Measurements from ENCODE around the gene HSDL1.

The HSDL1 gene

GRCh38 chr16:84132527-84133285, 12.3 kb downstream of the HSDL1 start:
- no peak overlapping the region for H3K9ac ChIP-seq (ENCODE audit: low read length)
- no peaks in the 10 kb centered on the region for H3K79me2 ChIP-seq (ENCODE audit: low read length)
- H3K36me3 ChIP-seq (replicated peaks; ENCODE audit: low read depth, low read length), result peaks cover 2% of the 10 kb centered on the region
- 0 out of 2 replicates have a peak, but pooled peaks cover 4% of the 10 kb centered on the region for H4K20me1 ChIP-seq (ENCODE audit: insufficient read depth, low read length)
- no peak overlapping the region for H3K27ac ChIP-seq (ENCODE audit: low read length)
- no peak overlapping the region for H2AFZ ChIP-seq (ENCODE audit: low read depth, low read length)
- no peak overlapping the region for H3K4me3 ChIP-seq (ENCODE audit: low read length)
- no peak overlapping the region for H3K4me2 ChIP-seq (ENCODE audit: low read length)
- no peaks in the 10 kb centered on the region for H3K9me3 ChIP-seq (ENCODE audit: insufficient read depth, low read length)
- no peak for TF ChIP-seq CTCF (IDR thresholded peaks at IDR 0.05; ENCODE audit: low read depth, low read length)
- no peak for TF ChIP-seq EZH2phosphoT487 (IDR thresholded peaks at IDR 0.05; ENCODE audit: low read depth)
- peaks cover 12% of the 10 kb centered on the region for H3K4me1 ChIP-seq (ENCODE audit: low read length)
- H3K27me3 ChIP-seq (ENCODE audit: low read depth, low read length), result no peaks in the 10 kb centered on the region

GRCh38 chr16:84131117-84131516, 13.9 kb downstream of the HSDL1 start:
- TF ChIP-seq EZH2phosphoT487 (IDR thresholded peaks at IDR 0.05; ENCODE audit: low read depth) (no peak), CTCF (IDR thresholded peaks at IDR 0.05; ENCODE audit: low read depth, low read length) (no peak)
- H3K27ac ChIP-seq (ENCODE audit: low read length), result no peak overlapping the region
- no peaks in the 10 kb centered on the region for H4K20me1 ChIP-seq (ENCODE audit: insufficient read depth, low read length)
- no peaks in the 10 kb centered on the region for H3K79me2 ChIP-seq (ENCODE audit: low read length)
- H2AFZ ChIP-seq (ENCODE audit: low read depth, low read length), result no peak overlapping the region
- peaks cover 9% of the 10 kb centered on the region for H3K4me1 ChIP-seq (ENCODE audit: low read length)
- no peak overlapping the region for H3K4me2 ChIP-seq (ENCODE audit: low read length)
- no peaks in the 10 kb centered on the region for H3K9me3 ChIP-seq (ENCODE audit: insufficient read depth, low read length)
- H3K27me3 ChIP-seq (ENCODE audit: low read depth, low read length), result no peaks in the 10 kb centered on the region
- H3K9ac ChIP-seq (ENCODE audit: low read length), result no peak overlapping the region
- no peak overlapping the region for H3K4me3 ChIP-seq (ENCODE audit: low read length)
- peaks cover 2% of the 10 kb centered on the region for H3K36me3 ChIP-seq (replicated peaks; ENCODE audit: low read depth, low read length)

GRCh38 chr16:84124257-84125073, 20.5 kb downstream of the HSDL1 start:
- Histone ChIP-seq H3K4me1 (ENCODE audit: low read length) (no peaks in the 10 kb centered on the region), H3K4me3 (ENCODE audit: low read length) (no peak overlapping the region), H3K4me2 (ENCODE audit: low read length) (no peak overlapping the region), H3K9ac (ENCODE audit: low read length) (no peak overlapping the region), H3K9me3 (ENCODE audit: insufficient read depth, low read length) (no peaks in the 10 kb centered on the region), H4K20me1 (ENCODE audit: insufficient read depth, low read length) (no peaks in the 10 kb centered on the region), H3K27me3 (ENCODE audit: low read depth, low read length) (no peaks in the 10 kb centered on the region), H3K36me3 (replicated peaks; ENCODE audit: low read depth, low read length) (peaks cover 7% of the 10 kb centered on the region), H2AFZ (ENCODE audit: low read depth, low read length) (no peak overlapping the region), H3K27ac (ENCODE audit: low read length) (no peak overlapping the region), H3K79me2 (ENCODE audit: low read length) (no peaks in the 10 kb centered on the region)
- TF ChIP-seq EZH2phosphoT487 (IDR thresholded peaks at IDR 0.05; ENCODE audit: low read depth) (no peak), CTCF (IDR thresholded peaks at IDR 0.05; ENCODE audit: low read depth, low read length) (no peak)

- Histone ChIP-seq H3K9ac (ENCODE audit: low read length) (no peak overlapping the region), H3K4me3 (ENCODE audit: low read length) (no peak overlapping the region)
These were observed 24.0 kb downstream of the HSDL1 start for GRCh38 chr16:84121007-84121406.

More at GRCh38 chr16:84121007-84121406, 24.0 kb downstream of the HSDL1 start:
- Histone ChIP-seq H3K4me1 (ENCODE audit: low read length) (peaks cover 4% of the 10 kb centered on the region; the same call in 1 of the 2 replicates), H4K20me1 (ENCODE audit: insufficient read depth, low read length) (no peaks in the 10 kb centered on the region), H3K79me2 (ENCODE audit: low read length) (peaks cover 4% of the 10 kb centered on the region), H3K27me3 (ENCODE audit: low read depth, low read length) (no peaks in the 10 kb centered on the region), H3K27ac (ENCODE audit: low read length) (no peak overlapping the region), H3K4me2 (ENCODE audit: low read length) (no peak overlapping the region), H2AFZ (ENCODE audit: low read depth, low read length) (no peak overlapping the region), H3K36me3 (replicated peaks; ENCODE audit: low read depth, low read length) (peaks cover 4% of the 10 kb centered on the region), H3K9me3 (ENCODE audit: insufficient read depth, low read length) (no peaks in the 10 kb centered on the region)
- TF ChIP-seq EZH2phosphoT487 (IDR thresholded peaks at IDR 0.05; ENCODE audit: low read depth) (no peak), CTCF (IDR thresholded peaks at IDR 0.05; ENCODE audit: low read depth, low read length) (no peak)
